ENCODE results near the gene TIMMDC1.

DNA sequence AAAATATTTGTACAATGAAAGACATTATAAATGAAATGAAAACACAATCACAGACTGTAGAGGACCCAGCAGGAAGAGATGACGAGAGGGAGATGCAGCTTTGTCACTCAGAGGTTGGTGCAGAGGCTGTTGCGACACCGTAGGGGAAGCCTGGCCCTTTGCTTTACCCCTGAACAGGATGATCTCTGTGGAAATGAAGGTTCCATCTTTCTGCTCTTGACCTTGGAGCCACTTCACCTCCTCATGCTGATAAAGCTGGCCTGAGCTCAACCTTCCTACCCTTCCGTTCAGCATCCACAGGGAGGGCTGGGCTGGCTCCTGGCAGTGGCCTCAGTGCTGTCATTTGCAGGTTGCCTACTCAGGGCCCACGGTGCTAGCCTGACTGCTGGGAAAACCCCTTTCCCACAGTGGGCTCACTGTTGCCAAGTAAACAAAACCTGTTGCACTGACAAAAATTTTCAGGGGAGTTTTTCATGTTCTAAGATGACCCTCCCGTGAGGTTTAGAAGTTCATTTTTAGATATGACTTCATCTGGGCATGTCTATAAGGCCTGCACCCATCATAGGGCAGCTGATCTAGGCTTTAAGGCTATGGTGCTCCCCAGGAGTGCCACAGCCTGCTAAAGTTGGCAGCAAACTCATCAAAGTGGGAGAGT, 64.1 kb downstream of the TIMMDC1 start:
- TF ChIP-seq, protein P1, sequence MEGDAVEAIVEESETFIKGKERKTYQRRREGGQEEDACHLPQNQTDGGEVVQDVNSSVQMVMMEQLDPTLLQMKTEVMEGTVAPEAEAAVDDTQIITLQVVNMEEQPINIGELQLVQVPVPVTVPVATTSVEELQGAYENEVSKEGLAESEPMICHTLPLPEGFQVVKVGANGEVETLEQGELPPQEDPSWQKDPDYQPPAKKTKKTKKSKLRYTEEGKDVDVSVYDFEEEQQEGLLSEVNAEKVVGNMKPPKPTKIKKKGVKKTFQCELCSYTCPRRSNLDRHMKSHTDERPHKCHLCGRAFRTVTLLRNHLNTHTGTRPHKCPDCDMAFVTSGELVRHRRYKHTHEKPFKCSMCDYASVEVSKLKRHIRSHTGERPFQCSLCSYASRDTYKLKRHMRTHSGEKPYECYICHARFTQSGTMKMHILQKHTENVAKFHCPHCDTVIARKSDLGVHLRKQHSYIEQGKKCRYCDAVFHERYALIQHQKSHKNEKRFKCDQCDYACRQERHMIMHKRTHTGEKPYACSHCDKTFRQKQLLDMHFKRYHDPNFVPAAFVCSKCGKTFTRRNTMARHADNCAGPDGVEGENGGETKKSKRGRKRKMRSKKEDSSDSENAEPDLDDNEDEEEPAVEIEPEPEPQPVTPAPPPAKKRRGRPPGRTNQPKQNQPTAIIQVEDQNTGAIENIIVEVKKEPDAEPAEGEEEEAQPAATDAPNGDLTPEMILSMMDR (IDR thresholded peaks at IDR 0.05), result no peak
- TF ChIP-seq POLR2A (IDR thresholded peaks at IDR 0.05) (no peak), POLR2AphosphoS5 (IDR thresholded peaks at IDR 0.05) (no peak), EP300 (IDR thresholded peaks at IDR 0.05) (no peak)

Measured in stomach (tissue), 4 donors.